ENCODE data around the gene MS4A15. TPM values are rescaled to one million over a fixed set of nuclear protein-coding genes. Genes with fewer than 3 reads are reported as not detected.

MS4A15 gene
- total RNA-seq, 3 donors from 2014 or later (not counting 1 experiment from before 2014, with no cell fraction given), result not detected

GRCh38 chr11:60792521-60792920 lies 35.9 kb downstream of the MS4A15 start:
- intact Hi-C loops (cut with micrococcal nuclease), result no loop called here
- ATAC-seq (no peak), DNase-seq (no peak)
- Mint-ChIP-seq H3K4me3 (no peak overlapping the region), H3K4me1 (no peaks in the 10 kb centered on the region), H3K27me3 (ENCODE audit: low read depth in 2 of 2) (peaks cover 0 to 7% of the 10 kb centered on the region in 2 donors), H3K9me3 (no peaks in the 10 kb centered on the region), H3K27ac (no peak overlapping the region), H3K36me3 (no peaks in the 10 kb centered on the region)
- H3K27ac ChIP-seq (ENCODE audit: low read length), result no peak overlapping the region
- H3K4me3 ChIP-seq (ENCODE audit: low read length), result no peak overlapping the region
- WGBS (ENCODE audit: insufficient coverage), result 83% methylated on average over 3 of the region's 3 CpGs
- H3K4me1 ChIP-seq (ENCODE audit: control insufficient read depth, insufficient read depth, low read length), result no peaks in the 10 kb centered on the region
- no peaks in the 10 kb centered on the region for H3K36me3 ChIP-seq (ENCODE audit: control insufficient read depth, insufficient read depth, low read length)
- TF ChIP-seq CTCF (IDR thresholded peaks at IDR 0.05), result no peak
- H3K9me3 ChIP-seq (ENCODE audit: control insufficient read depth, insufficient read depth, low read length), result no peaks in the 10 kb centered on the region
- H3K27me3 ChIP-seq (ENCODE audit: control insufficient read depth, insufficient read depth, low read length), result no peaks in the 10 kb centered on the region

- no peak overlapping the region for H3K27ac Mint-ChIP-seq
- no peaks in the 10 kb centered on the region for H3K4me1 Mint-ChIP-seq
- intact Hi-C loops (cut with micrococcal nuclease), result no loop called here
These were observed 38.6 kb downstream of the MS4A15 start for GRCh38 chr11:60795291-60795690.

GRCh38 chr11:60797846-60798630 lies 41.4 kb downstream of the MS4A15 start:
- H3K36me3 ChIP-seq (ENCODE audit: control insufficient read depth, insufficient read depth, low read length), result no peaks in the 10 kb centered on the region
- no peaks in the 10 kb centered on the region for H3K4me1 Mint-ChIP-seq

More at GRCh38 chr11:60795291-60795690, 38.6 kb downstream of the MS4A15 start:
- Mint-ChIP-seq H3K9me3 (no peaks in the 10 kb centered on the region), H3K27me3 (ENCODE audit: low read depth in 2 of 2) (peaks cover 0 to 14% of the 10 kb centered on the region in 2 donors), H3K4me3 (no peak overlapping the region), H3K36me3 (no peaks in the 10 kb centered on the region)
- H3K4me3 ChIP-seq (ENCODE audit: low read length), result no peak overlapping the region
- no peak for ATAC-seq
- no peak overlapping the region for H3K27ac ChIP-seq (ENCODE audit: low read length)
- DNase-seq, result no peak
- WGBS (ENCODE audit: insufficient coverage), result 85% methylated on average over 6 of the region's 6 CpGs
- H3K4me1 ChIP-seq (ENCODE audit: control insufficient read depth, insufficient read depth, low read length), result no peaks in the 10 kb centered on the region
- H3K9me3 ChIP-seq (ENCODE audit: control insufficient read depth, insufficient read depth, low read length), result no peaks in the 10 kb centered on the region
- no peaks in the 10 kb centered on the region for H3K36me3 ChIP-seq (ENCODE audit: control insufficient read depth, insufficient read depth, low read length)
- H3K27me3 ChIP-seq (ENCODE audit: control insufficient read depth, insufficient read depth, low read length), result no peaks in the 10 kb centered on the region
- no peak for TF ChIP-seq CTCF (IDR thresholded peaks at IDR 0.05)

More at GRCh38 chr11:60797846-60798630, 41.4 kb downstream of the MS4A15 start:
- WGBS (ENCODE audit: insufficient coverage), result 91% methylated on average over 15 of the region's 17 CpGs
- no peaks in the 10 kb centered on the region for H3K27me3 ChIP-seq (ENCODE audit: control insufficient read depth, insufficient read depth, low read length)
- DNase-seq (no peak), ATAC-seq (no peak)
- TF ChIP-seq CTCF (IDR thresholded peaks at IDR 0.05), result no peak
- Mint-ChIP-seq H3K27ac (no peak overlapping the region), H3K9me3 (no peaks in the 10 kb centered on the region), H3K27me3 (ENCODE audit: low read depth in 2 of 2) (peaks cover 2 to 7% of the 10 kb centered on the region in 2 donors), H3K4me3 (no peak overlapping the region), H3K36me3 (no peaks in the 10 kb centered on the region)
- H3K4me3 ChIP-seq (ENCODE audit: low read length), result no peak overlapping the region
- H3K27ac ChIP-seq (ENCODE audit: low read length), result no peak overlapping the region
- H3K4me1 ChIP-seq (ENCODE audit: control insufficient read depth, insufficient read depth, low read length), result no peaks in the 10 kb centered on the region
- no peaks in the 10 kb centered on the region for H3K9me3 ChIP-seq (ENCODE audit: control insufficient read depth, insufficient read depth, low read length)
- intact Hi-C loops (cut with micrococcal nuclease), result no loop called here
